Adipocyte (in vitro differentiated cells): ENCODE data around the gene FAM81A.
"Not testable (repeated sequence)": the region's sequence is repeated elsewhere in the genome, so short reads cannot be mapped to it uniquely, and the experiment has no call there.

Source experiments
- DNase-seq: peaks from one replicate; pipeline ENCODE4 v3.0.0-alpha.2; 2015; ENCODE audit warnings: low read depth
- H3K27me3 ChIP-seq: replicated peaks from 2 replicates; pipeline ENCODE4 v1.7.0; 2013; ENCODE audit warnings: mild to moderate bottlenecking, low read length, moderate library complexity; ENCODE audit not compliant: control insufficient read depth, insufficient read depth
- H3K36me3 ChIP-seq: 2 replicates; pipeline ENCODE4 v1.7.0; 2013; ENCODE audit warnings: low read length, mild to moderate bottlenecking, moderate library complexity; ENCODE audit not compliant: control insufficient read depth, insufficient read depth, severe bottlenecking
- H3K4me1 ChIP-seq: 2 replicates; pipeline ENCODE4 v1.7.0; 2013; ENCODE audit warnings: mild to moderate bottlenecking, low read length, moderate library complexity; ENCODE audit not compliant: control insufficient read depth, insufficient read depth
- H3K4me3 ChIP-seq: 2 replicates; pipeline ENCODE4 v1.7.0; 2013; ENCODE audit warnings: mild to moderate bottlenecking, low read length, moderate library complexity
- H3K9ac ChIP-seq: 2 replicates; pipeline ENCODE4 v1.7.0; 2013; ENCODE audit warnings: mild to moderate bottlenecking, low read length, moderate library complexity
- H3K9me3 ChIP-seq: 2 replicates; pipeline ENCODE4 v1.7.0; 2013; ENCODE audit warnings: mild to moderate bottlenecking, low read length, moderate library complexity; ENCODE audit not compliant: control insufficient read depth

FAM81A gene

GRCh38 chr15:59446232-59446957 lies 8.4 kb downstream of the FAM81A start:
- no peaks in the 10 kb centered on the region for H3K4me1 ChIP-seq
- H3K36me3 ChIP-seq = no peaks in the 10 kb centered on the region
- no peak overlapping the region for H3K9ac ChIP-seq
- no peak for DNase-seq
- H3K9me3 ChIP-seq = no peaks in the 10 kb centered on the region
- H3K27me3 ChIP-seq = no peaks in the 10 kb centered on the region
- no peak overlapping the region for H3K4me3 ChIP-seq

GRCh38 chr15:59447367-59447766 lies 9.4 kb downstream of the FAM81A start:
- Histone ChIP-seq H3K9me3 (no peaks in the 10 kb centered on the region), H3K27me3 (no peaks in the 10 kb centered on the region), H3K9ac (no peak overlapping the region), H3K36me3 (no peaks in the 10 kb centered on the region), H3K4me1 (no peaks in the 10 kb centered on the region), H3K4me3 (no peak overlapping the region)
- DNase-seq = no peak

- DNase-seq = no peak
- H3K4me1 ChIP-seq = no peaks in the 10 kb centered on the region
- no peaks in the 10 kb centered on the region for H3K36me3 ChIP-seq
- H3K27me3 ChIP-seq = no peaks in the 10 kb centered on the region
- no peak overlapping the region for H3K4me3 ChIP-seq
- no peaks in the 10 kb centered on the region for H3K9me3 ChIP-seq
- H3K9ac ChIP-seq = no peak overlapping the region
Measured at GRCh38 chr15:59448871-59449270, 10.9 kb downstream of the FAM81A start.

- no peaks in the 10 kb centered on the region for H3K36me3 ChIP-seq
- H3K4me1 ChIP-seq = no peaks in the 10 kb centered on the region
- DNase-seq = no peak
- H3K27me3 ChIP-seq = no peaks in the 10 kb centered on the region
- no peaks in the 10 kb centered on the region for H3K9me3 ChIP-seq
- no peak overlapping the region for H3K4me3 ChIP-seq
- no peak overlapping the region for H3K9ac ChIP-seq
Measured at GRCh38 chr15:59453474-59454215, 15.7 kb downstream of the FAM81A start.

- Histone ChIP-seq H3K4me3 (no peak overlapping the region), H3K36me3 (no peaks in the 10 kb centered on the region), H3K9me3 (no peaks in the 10 kb centered on the region), H3K27me3 (no peaks in the 10 kb centered on the region), H3K4me1 (no peaks in the 10 kb centered on the region), H3K9ac (no peak overlapping the region)
- DNase-seq = no peak
Measured at GRCh38 chr15:59456114-59456513, 18.1 kb downstream of the FAM81A start.

- Histone ChIP-seq H3K27me3 (no peaks in the 10 kb centered on the region), H3K9ac (no peak overlapping the region), H3K9me3 (peaks cover 2% of the 10 kb centered on the region), H3K4me1 (no peaks in the 10 kb centered on the region), H3K36me3 (no peaks in the 10 kb centered on the region), H3K4me3 (no peak overlapping the region)
- DNase-seq = no peak
Measured at GRCh38 chr15:59457103-59457502, 19.1 kb downstream of the FAM81A start.

GRCh38 chr15:59461521-59461920 lies 23.5 kb downstream of the FAM81A start:
- H3K4me3 ChIP-seq = no peak overlapping the region
- no peak overlapping the region for H3K9ac ChIP-seq
- no peak for DNase-seq
- H3K36me3 ChIP-seq = no peaks in the 10 kb centered on the region
- H3K4me1 ChIP-seq = no peaks in the 10 kb centered on the region
- H3K9me3 ChIP-seq = peaks cover 12% of the 10 kb centered on the region
- H3K27me3 ChIP-seq = no peaks in the 10 kb centered on the region

GRCh38 chr15:59473226-59473625 lies 35.2 kb downstream of the FAM81A start:
- DNase-seq = no peak
- no peaks in the 10 kb centered on the region for H3K36me3 ChIP-seq
- no peaks in the 10 kb centered on the region for H3K9me3 ChIP-seq
- H3K27me3 ChIP-seq = no peaks in the 10 kb centered on the region
- no peak overlapping the region for H3K9ac ChIP-seq
- H3K4me3 ChIP-seq = no peak overlapping the region
- H3K4me1 ChIP-seq = no peaks in the 10 kb centered on the region

- DNase-seq, H3K4me3 ChIP-seq, H3K9me3 ChIP-seq, H3K36me3 ChIP-seq, H3K9ac ChIP-seq, H3K27me3 ChIP-seq, H3K4me1 ChIP-seq: not testable (repeated sequence)
Measured at GRCh38 chr15:59475161-59475560, 37.2 kb downstream of the FAM81A start.

- H3K9me3 ChIP-seq = peaks cover 2% of the 10 kb centered on the region
- H3K27me3 ChIP-seq = no peaks in the 10 kb centered on the region
- H3K9ac ChIP-seq = no peak overlapping the region
- no peak overlapping the region for H3K4me3 ChIP-seq
- no peak for DNase-seq
- no peaks in the 10 kb centered on the region for H3K36me3 ChIP-seq
- H3K4me1 ChIP-seq = no peaks in the 10 kb centered on the region
Measured at GRCh38 chr15:59484399-59484798, 46.4 kb downstream of the FAM81A start.

GRCh38 chr15:59485036-59485435 lies 47.0 kb downstream of the FAM81A start:
- H3K9ac ChIP-seq = no peak overlapping the region
- H3K36me3 ChIP-seq = no peaks in the 10 kb centered on the region
- no peaks in the 10 kb centered on the region for H3K4me1 ChIP-seq
- H3K4me3 ChIP-seq = no peak overlapping the region
- no peaks in the 10 kb centered on the region for H3K27me3 ChIP-seq
- H3K9me3 ChIP-seq = peaks cover 6% of the 10 kb centered on the region
- DNase-seq = no peak
